Kidney tubule cell (primary cell): Measurements from ENCODE around the gene EXOC6.
A peak's percentile ranks its signal among the peaks of the same experiment; 100 is the strongest.

Experiments
- DNase-seq: peaks from one replicate; pipeline ENCODE4 v3.0.0-alpha.2; 2018; ENCODE audit warnings: low spot score

The EXOC6 gene

DNA sequence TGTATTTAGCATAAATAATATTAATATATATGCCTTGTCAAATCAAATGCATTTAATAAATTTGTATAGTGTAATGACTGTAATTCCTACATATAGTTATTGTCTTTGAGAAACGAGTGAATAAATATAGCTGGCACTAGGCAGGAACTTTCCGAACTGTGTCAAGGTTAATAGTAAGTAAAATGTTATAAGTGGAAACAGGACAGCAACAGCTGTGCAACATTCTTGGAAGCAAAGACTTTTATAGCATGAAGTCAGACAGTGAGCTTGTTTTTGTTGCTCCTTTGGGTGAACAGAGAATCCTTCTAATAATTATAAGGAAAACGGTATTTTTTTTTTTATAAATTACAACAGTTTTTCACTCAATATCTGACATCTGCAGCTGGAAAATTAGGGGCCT lies 14.0 kb upstream of the EXOC6 start:
- DNase-seq = no peak

DNA sequence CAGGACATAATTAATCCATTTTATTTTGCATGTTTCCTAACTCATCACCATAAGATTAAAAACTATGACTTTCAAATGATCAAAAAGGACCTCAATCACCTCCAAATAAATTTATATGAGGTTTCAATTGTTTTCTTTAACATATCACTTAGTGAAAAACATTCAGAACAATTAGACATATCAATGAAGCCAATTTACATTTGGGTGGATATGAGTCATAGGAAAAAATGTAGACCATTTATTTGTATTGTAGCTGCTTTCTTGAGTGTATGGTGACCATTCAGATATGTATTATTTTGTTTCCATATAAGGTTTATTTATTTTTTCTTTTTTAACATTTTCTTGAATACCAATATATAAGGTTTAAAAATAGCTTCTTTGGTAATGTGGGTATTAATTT lies 13.3 kb upstream of the EXOC6 start:
- DNase-seq = no peak

DNA sequence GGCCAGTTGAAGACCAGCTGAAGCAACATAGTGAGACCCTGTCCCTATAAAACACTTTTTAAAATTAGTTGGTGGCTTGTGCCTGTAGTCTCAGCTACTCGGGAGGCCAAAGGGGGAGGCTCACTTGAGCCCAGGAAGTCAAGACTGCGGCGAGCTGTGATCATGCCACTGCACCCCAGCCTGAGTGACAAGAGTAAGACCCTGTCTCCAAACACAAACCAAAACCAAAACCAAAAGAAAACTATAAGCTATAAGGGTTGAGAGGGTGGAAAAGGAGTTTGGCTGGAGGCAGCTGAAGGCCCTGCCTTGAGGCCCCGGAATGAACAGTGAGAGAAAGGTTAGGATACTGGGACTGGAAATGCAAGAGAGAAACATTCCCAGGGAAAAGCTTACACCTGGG lies 10.9 kb upstream of the EXOC6 start:
- DNase-seq = no peak

DNA sequence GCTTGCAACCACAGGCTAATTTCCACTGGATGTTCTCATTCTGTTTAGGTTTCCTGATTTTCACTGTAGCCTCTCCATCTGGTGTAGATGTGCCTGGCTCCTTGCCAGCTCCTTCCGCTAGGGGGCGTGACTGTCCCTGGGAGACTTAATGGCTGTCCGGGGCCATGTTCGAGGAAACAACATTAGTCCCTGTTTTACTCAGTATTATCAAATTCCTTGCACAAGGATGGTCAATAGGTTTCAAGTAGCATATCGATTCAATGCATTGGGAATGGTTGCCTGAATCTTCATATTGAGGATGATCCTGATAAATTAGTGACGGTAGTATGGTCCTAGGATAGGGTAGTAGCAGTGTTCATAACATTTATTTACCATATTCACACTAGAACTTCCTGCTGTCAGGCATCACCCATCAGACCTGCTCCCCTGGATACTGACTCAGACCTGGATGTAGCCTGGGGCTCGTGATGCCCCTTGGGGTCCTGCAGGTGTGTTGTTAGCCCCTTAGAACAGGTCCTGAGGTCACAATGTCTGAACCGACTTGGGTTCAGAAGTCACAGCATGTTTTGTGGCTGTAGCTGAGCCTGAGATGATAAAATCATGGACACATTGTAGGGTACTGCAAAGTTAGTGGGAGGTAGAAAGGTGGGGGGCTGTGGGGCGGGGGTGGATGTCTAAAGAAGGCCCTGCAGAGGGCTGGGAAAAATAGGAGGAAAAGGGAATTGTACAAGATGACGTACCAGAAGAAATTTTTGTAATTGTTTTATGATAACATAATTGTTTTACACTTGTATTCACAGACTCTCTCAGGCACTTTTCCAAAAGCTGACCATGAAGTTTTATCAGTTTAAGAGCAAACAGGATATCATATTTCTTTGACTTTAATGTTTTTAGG lies 8.9 kb upstream of the EXOC6 start:
- peak; percentile 29 for DNase-seq

DNA sequence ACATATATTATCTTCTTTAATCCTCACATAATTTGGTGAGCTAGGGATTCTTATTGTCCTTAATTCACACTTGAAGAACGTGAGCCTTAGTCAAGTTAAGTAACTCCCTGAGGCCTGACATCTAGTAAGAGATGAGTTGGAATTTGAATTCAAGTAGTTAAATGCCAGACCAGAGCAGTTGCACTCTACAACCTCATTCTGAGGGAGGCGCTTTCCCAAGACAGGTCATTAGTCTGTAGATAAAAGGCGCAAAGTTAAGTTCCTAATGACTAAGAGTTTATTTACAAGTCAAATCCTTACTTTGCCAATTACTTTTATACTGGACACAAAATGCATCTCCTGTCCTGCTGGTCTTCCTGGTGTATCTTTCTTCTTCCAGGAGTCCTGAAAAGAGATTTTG lies 3.6 kb upstream of the EXOC6 start:
- no peak for DNase-seq

DNA sequence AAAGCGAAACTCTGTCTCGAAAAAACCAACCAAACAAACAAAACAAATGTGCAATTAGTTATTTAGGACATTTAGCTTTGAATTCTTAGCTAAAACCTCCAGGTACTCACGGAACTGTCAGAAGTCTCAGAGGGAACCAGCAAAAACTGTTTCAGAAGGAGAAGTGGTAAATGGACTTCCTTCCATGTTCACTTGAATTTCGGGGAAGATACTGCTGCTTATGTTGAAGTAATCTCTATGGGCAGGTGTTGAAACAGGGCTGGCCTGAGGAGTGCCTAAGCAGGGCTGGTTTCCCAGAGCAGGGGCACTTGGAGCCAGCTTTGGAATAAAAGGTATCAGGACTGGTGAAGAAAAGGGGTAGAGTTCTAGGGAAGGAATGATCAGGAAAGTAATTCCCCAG lies 2.4 kb upstream of the EXOC6 start:
- DNase-seq = no peak

DNA sequence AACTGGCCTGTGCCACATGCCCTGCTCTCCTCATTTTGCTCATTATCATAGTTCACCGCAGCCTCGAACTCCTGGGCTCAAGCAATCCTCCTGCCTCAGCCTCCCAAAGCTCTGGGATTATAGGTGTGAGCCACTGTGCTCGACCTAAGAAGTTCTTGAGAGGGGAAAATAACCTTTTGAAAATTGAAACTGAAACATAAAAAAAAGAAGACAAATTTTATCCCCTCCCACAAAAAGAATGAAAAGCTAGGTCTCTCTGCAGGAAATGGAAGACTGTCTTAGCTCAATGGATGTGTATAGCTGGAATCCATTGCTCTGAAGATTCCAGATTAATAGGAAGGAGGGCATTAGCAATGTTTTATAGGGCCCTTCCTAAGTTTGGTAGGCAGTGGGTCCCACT lies 2.0 kb upstream of the EXOC6 start:
- DNase-seq = no peak

DNA sequence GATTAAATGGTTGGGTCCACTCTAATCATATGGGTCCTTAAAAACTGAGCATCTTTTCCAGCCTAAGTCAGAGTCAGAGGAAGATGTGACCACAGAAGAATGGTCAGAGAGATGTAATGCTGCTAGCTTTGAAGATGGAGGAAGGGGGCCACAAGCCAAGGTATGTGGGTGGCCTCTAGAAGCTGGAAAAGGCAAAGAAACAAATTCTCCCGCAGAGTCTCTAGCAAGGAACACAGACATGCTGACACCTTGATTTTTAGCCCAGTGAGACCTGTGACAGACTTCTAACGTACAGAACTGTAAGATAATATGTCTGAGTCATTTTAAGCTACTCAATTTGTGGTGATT lies 1.5 kb upstream of the EXOC6 start:
- no peak for DNase-seq

DNA sequence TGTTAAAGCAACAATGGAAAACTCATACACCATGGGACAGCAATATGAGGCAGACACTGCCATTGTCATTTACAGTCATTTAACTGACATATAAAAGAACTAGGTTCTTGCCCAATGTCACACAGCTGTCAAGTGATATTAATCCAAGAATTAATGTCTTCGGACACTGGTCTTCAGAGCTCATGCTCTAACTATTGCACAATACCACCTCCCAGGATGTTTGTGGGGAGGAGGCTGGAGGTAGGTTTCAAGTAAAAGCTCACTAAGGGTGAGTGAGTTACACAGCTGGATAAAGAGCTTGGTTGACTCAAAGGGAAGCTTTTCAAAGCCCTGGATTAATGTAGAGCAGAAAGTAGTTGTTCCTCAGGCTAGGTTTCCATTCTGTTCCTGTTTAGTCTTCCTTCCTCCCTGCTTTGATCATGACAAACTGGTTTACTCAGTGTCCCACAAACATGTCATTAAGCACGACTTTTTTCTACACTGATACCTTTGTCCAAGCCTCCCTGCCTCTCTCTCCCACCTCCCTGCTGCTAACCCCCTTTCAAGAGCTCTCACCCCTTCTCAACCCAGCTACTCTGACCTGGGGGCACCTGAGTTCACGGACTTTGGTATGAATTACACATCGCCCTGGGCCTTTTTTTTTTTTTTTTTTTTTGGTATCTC lies 987 bp upstream of the EXOC6 start:
- peak; percentile 72 for DNase-seq

DNA sequence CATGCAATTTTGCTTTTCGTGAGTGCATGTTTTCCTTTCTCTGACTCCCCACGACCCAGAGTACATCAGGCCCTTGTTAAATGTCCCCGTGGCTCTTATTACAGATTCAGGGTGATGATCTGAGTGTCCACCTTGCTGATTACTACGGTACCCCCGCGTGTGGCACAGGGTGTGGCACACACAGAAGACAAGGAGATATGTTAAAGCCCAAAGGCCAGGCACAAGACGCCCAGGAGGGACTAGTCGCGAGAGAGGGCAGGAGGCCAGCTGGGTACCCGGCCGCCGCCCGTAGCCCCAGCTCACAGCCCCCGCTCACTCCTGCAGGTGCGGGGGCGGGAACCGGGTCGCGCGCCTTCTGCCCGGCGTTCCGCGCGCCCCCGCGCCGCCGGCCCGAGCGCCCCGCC lies 281 bp upstream of the EXOC6 start:
- DNase-seq = no peak

DNA sequence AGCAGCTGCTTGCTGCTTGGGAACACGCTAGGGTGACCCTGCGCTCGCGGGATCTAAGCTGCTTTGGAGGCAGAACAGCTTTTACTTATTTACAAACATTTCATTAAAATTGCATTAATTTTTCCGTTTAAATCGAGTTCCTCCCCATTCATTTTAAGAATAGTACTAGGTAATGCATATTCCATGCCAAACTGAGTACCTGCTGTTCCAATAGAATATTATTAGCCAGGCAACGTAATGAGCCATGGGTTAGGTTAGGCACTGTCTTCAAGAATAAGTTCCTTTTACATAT lies 860 bp downstream of the EXOC6 start:
- DNase-seq = no peak

DNA sequence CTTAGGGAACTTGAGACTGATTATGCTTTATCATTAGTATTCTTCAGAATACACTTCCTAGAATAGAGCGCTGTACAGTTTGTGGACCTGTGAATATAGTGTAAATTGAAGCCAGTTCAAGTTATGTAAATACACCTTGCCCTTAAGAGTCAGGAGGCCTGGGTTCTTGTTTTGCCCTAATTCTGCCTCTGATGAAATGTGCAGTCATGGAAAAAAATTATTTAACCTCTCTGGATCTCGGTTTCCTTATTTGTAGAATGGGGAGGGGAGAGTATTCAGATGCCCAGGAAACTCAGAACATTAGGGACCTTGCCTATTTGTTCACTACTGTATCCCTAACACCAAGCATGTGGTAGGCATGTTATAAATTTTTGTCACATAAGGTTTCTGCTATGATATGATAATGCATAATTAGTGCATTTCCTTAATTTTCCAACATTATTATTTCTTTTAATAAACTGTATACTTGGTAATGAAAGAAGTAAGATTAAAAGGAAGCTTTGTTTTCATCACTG lies 1.3 kb downstream of the EXOC6 start:
- no peak for DNase-seq

DNA sequence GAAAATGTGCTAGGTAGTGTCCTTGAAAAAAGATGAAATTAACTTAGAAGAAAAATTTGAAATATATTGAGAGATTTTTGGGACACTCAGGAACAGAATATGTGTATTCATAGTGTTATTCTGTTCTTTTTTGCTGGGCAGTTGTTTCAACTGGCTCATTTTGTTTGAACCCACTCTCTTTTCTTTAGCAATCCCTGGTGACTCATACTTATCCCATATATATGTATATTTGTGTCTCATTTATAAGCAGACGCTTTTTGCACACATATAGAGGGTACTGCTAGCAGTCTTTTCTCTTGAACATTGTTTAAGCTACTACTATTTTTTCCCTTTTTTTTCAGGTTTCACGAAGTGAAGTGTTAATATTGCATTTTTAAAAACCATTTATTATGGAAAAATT lies 1.9 kb downstream of the EXOC6 start:
- no peak for DNase-seq

DNA sequence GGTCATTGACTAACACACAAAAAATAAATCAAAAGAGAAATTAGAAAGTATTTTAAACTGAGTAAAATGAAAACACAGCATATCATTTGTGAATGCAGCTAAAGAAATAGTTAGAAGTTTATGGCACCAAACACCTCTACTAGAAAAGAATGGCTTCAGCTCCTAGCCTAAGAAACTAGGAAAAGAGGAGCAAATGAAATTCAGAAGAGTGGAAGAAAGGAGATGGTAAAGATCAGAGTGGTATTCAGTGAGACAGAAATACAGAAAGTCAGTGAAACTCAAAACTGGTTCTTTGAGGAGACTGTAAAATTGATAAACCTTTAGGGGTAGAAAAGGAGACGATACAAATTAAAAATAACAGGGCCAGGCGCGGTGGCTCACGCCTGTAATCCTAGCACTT lies 2.7 kb downstream of the EXOC6 start:
- no peak for DNase-seq

DNA sequence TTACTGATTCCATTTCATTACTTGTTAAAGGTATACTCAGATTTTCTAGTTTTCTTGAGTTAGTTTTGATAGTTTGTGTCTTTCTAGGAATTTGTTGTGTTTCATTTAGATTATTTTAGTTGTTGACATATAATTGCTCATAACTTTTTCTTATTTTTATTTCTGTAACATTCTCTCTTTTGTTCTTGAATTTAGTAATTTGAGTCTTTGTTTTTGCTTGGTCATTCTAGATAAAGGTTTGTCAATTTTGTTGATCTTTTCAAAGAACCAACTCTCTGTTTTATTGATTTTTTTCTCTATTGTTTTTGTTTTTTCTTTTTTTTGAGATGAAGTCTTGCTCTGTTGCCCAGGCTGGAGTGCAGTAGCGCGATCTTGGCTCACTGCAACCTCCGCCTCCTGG lies 7.2 kb downstream of the EXOC6 start:
- DNase-seq = no peak

DNA sequence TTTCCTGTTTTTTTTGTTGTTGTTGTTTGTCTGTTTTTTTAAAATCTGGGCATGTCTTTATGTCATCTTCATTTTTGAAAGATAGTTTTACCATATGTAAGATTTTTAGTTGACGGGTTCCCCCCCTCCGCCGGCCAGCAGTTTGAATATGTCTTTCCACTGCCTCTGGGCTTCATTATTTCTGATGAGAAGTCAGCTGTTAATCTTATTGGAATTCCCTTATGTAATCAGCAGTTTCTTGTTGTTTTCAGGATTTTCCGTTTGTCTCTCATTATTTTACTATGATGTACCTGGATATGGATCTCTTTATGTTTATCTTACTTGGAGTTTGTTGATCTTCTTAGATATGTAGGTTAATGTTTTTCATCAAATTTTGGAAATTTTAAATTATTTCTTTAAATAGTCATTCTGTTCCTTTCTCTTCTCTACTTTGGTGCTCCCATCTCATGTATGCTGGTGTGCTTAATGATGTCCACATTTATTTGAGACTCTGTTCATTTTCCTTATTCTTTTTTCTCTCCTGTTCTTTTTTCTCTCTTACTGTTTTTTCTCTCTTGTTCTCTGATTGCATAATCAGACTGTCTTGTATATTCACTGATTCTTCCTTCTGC lies 9.7 kb downstream of the EXOC6 start:
- DNase-seq = no peak

DNA sequence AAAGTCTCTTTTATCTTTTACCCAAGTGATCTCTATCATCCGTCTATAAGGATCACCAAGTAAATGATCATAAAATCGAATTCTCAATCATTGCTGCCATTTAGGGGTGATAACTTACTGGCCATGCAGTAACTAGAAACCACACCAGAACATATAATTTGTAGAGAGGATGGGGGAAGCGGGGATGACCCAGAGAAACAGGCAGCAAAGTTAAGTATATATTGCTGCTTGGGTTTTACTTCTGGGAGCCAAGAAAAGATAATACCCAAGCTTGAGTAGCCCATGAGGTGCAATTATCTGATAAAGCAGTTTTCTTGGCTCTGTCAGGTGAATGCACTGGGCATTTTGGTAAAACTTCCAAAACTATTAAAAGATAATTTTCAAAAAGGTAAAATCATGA lies 18.9 kb downstream of the EXOC6 start:
- DNase-seq = no peak

DNA sequence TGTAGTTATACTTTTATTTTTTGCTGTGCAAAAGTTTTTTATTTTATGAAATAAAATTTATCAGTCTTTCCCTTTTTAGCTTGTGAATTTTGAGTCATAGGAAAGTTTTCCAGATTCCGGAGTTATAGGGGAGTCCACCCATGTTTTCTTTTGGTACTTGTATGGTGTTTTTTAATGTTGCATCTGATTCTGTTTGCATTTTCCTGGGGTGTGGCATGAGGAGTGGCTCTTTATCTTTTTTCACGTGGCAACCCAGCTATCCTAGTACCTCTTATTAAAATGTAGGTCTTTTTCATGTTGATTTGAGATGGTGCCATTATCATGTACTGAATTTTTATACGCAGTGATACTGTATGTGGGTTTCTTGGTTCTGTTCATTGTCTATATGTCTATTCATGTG lies 19.7 kb downstream of the EXOC6 start:
- no peak for DNase-seq

DNA sequence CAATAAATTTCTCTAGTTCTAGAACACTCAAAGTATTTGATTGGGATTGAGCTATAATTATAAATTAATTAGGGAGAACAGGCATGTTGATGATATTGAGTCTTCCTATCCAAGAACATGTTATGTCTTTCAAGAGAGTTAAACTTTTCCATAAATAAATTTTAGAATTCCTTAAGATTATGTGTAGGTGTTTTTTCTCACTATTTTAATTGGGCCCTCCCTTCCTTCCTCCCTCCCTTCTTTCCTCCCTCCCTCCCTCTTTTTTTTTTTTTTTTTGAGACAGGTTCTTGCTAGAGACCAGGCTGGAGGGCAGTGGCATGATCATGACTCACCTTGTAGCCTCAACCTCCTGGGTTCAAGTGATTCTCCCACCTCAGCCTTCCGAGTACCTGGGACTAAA lies 20.2 kb downstream of the EXOC6 start:
- DNase-seq = peak; percentile 15

DNA sequence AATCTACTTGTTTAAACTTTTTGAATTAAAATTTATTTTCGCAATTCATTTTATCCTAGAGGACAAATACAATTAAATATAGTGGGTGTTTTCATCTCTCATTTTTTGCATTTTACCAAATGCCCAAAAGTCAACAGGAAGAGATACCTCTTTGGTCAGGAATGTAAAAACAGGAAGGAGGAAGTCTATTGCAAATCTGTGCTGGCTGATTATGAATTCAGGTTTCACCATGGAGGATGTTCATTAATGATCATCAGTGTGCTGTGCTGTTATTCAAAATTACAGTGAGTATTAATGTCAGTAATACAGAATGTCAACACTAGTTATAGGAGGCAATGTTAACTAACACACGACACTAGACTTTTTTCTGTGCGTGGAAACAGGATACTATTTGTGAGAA lies 24.7 kb downstream of the EXOC6 start:
- DNase-seq = peak; percentile 30

DNA sequence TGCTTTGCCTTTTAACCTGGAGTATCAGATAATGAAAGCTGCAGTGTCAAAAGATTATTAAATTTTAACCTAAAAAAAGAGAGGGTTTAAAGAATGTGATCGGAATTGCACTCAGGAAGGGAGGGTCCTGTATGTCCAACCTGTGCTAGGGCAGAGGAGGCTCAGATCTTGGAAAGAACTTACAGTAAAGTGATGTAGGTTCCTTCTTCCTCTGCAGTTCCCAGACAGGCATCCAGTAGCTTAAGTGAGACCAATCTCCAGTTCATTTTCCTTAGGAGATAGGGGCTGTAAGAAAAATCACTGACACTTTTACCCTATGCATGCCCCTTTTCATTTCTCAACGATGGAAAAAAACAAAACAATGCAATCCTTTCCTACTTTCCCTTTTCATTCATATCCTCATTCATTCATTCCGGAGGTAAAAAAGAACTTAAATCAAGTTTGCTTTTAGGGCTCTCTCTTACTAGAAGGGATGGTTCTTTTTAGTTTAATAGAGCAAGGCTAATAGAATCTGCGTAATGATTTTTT lies 28.3 kb downstream of the EXOC6 start:
- no peak for DNase-seq

DNA sequence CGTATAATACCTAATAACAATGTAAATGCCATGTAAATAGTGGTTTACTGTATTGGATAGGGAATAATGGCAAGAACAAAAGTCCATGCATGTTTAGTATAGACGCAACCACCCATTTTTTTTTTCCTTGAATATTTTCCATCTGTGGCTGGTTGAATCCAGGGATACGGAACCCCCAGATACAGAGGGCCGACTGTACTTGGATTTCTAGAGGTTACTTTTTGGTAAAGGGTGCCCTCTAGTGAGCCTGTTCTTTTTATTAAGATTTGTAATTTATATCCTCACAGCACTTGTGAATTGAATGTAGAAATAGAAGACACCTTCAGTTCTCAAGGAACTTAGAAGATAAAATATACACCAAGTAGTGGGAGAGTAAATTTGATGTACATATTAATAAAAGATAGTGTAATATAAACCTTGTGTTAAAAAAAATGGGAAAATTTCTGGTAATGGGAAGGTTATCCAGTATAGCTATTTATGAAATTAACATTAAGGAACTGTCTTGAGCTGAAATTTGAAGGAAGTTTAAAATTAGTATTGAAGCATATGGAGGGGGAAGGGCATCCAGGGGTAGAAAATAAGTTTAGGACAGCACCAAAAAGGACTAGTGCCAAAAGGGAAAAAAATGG lies 32.0 kb downstream of the EXOC6 start:
- peak; percentile 49 for DNase-seq

DNA sequence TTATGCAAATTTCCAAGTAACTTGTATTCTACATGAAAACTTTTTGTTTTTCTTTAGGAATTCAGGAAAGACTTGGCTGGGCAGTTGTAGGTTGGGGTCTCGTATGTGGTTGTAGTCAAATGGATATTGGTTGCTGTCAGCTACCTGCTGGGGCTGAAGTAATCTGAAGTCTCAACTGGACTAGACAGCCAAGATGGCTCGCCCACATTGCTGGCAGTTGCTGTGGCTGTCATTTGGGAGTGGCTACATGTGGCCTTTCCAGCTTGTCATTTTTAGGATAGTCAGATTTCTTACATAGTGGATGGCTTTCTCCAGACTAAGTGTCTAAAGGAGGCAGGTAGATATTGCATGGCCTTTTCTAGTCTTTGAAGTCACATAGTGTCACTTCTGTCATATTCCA lies 32.6 kb downstream of the EXOC6 start:
- DNase-seq = no peak
